Measurements from ENCODE around the gene OR4E2.
"Not testable (repeated sequence)": the region's sequence is repeated elsewhere in the genome, so short reads cannot be mapped to it uniquely, and the experiment has no call there.

Gene OR4E2

GRCh38 chr14:21698538-21698937 lies 44.9 kb downstream of the OR4E2 start:
- not testable (repeated sequence) for DNase-seq

GRCh38 chr14:21699551-21699950 lies 45.9 kb downstream of the OR4E2 start:
- DNase-seq = no peak

GRCh38 chr14:21702316-21702715 lies 48.7 kb downstream of the OR4E2 start:
- no peak for DNase-seq

- DNase-seq = no peak
Observed at GRCh38 chr14:21703357-21704326, 50.0 kb downstream of the OR4E2 start.

- DNase-seq = no peak
Observed at GRCh38 chr14:21704338-21704737, 50.7 kb downstream of the OR4E2 start.

- DNase-seq = no peak
Observed at GRCh38 chr14:21711360-21711961, 57.8 kb downstream of the OR4E2 start.

GRCh38 chr14:21712036-21712435 lies 58.4 kb downstream of the OR4E2 start:
- no peak for DNase-seq

- DNase-seq = no peak
Observed at GRCh38 chr14:21714318-21714929, 60.8 kb downstream of the OR4E2 start.
